ENCODE measurements around the gene WIPF3.

- no peak for TF ChIP-seq CTCF (IDR thresholded peaks at IDR 0.05 in 8 of 11, conservative IDR thresholded peaks at IDR 0.05 in 3 of 11)
- no peak for TF ChIP-seq POLR2A (IDR thresholded peaks at IDR 0.05)
- no peak for TF ChIP-seq POLR2AphosphoS5 (IDR thresholded peaks at IDR 0.05)
Observed at GRCh38 chr7:29883462-29884398, 77.4 kb downstream of the WIPF3 start.

Measured in spleen (tissue), 7 donors.